Measurements from ENCODE around the gene PRLH. TPM values are rescaled to one million over a fixed set of nuclear protein-coding genes. Genes with fewer than 3 reads are reported as not detected.

The PRLH gene
- total RNA-seq, 1 donor = not detected

GRCh38 chr2:237572021-237572741 lies 5.8 kb downstream of the PRLH start:
- no peaks in the 10 kb centered on the region for H3K9me3 ChIP-seq (ENCODE audit: low read depth, low read length)
- no peaks in the 10 kb centered on the region for H4K20me1 ChIP-seq (ENCODE audit: insufficient read depth, low read length)
- no peaks in the 10 kb centered on the region for H3K79me2 ChIP-seq (ENCODE audit: insufficient read depth, low read length)
- H2AFZ ChIP-seq (ENCODE audit: low read length) = peak overlapping the region; percentile 80
- no peaks in the 10 kb centered on the region for H3K27me3 ChIP-seq (ENCODE audit: insufficient read depth, low read length)
- TF ChIP-seq CTCF (IDR thresholded peaks at IDR 0.05; ENCODE audit: extremely low read depth, low read depth, low read length) = peak; percentile 91
- no peak overlapping the region for H3K27ac ChIP-seq (ENCODE audit: low read depth, low read length)
- H3K4me3 ChIP-seq (ENCODE audit: insufficient read depth, low read length) = peak overlapping the region; percentile 58
- peak overlapping the region; percentile 75 for H3K4me2 ChIP-seq (ENCODE audit: insufficient read depth, low read length)
- no peaks in the 10 kb centered on the region for H3K36me3 ChIP-seq (ENCODE audit: insufficient read depth, low read length)
- DNase-seq (ENCODE audit: insufficient read length, low spot score, missing footprints) = peak; percentile 100
- H3K4me1 ChIP-seq (ENCODE audit: insufficient read depth, low read length) = peaks cover 4% of the 10 kb centered on the region

DNA sequence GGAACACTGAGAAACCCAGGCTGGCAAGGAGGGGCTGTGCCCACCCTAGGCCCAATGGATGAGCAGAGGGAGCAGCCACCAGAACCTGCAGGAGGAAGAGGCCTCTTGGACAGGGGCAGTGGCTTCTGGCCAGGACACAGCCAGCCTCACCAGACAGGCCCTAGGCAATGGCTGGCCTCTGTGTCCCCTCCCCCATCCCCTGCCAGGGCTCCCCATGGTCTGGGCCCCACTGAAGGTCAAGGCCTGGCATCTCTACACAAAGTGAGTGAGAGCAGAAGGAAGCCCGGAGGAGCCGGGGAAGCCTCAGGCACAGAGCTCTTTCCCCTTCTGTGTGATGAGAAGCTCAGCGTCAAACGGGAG lies 6.3 kb downstream of the PRLH start:
- Histone ChIP-seq H3K36me3 (ENCODE audit: insufficient read depth, low read length) (no peaks in the 10 kb centered on the region), H3K79me2 (ENCODE audit: insufficient read depth, low read length) (no peaks in the 10 kb centered on the region), H3K4me2 (ENCODE audit: insufficient read depth, low read length) (no peak overlapping the region), H2AFZ (ENCODE audit: low read length) (peak overlapping the region; percentile 80), H3K9me3 (ENCODE audit: low read depth, low read length) (no peaks in the 10 kb centered on the region), H3K4me3 (ENCODE audit: insufficient read depth, low read length) (no peak overlapping the region), H3K4me1 (ENCODE audit: insufficient read depth, low read length) (peaks cover 4% of the 10 kb centered on the region), H3K27ac (ENCODE audit: low read depth, low read length) (no peak overlapping the region), H3K27me3 (ENCODE audit: insufficient read depth, low read length) (no peaks in the 10 kb centered on the region), H4K20me1 (ENCODE audit: insufficient read depth, low read length) (no peaks in the 10 kb centered on the region)
- no peak for TF ChIP-seq CTCF (IDR thresholded peaks at IDR 0.05; ENCODE audit: extremely low read depth, low read depth, low read length)
- peak; percentile 35 for DNase-seq (ENCODE audit: insufficient read length, low spot score, missing footprints)

DNA sequence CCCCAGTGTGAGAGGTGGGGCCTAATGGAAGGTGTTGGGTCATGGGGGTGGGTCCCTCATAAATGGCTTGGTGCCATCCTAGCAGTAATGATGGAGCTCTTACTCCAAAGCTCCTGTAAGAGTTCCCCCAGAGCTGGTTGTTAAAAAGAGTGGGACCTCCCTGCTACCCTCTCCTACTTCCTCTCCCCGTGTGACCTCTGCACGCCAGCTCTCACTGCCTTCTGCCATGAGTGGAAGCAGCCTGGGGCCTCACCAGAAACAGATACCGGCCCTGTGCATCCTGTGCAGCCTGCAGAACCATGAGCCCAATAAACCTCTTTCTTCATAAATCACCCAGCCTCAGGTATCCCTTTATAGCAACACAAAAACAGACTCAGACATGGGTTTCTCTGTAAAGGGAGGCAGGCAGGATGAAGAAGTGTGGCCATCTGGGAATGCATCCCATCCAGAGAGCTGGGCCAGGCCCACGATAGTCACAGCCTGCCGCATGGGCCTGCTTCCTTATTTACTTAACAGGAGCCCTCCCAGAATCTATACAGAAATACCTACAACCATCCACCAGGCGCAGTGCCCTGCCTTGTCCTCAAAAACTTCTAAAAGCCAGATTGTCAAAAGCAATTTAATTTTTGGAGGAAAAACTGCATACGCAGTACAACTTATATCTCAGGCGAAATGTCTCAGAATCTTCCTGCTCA lies 7.5 kb downstream of the PRLH start:
- H3K36me3 ChIP-seq (ENCODE audit: insufficient read depth, low read length) = no peaks in the 10 kb centered on the region
- DNase-seq (ENCODE audit: insufficient read length, low spot score, missing footprints) = peak; percentile 72
- H3K27ac ChIP-seq (ENCODE audit: low read depth, low read length) = no peak overlapping the region
- peaks cover under 1% of the 10 kb centered on the region for H3K27me3 ChIP-seq (ENCODE audit: insufficient read depth, low read length)
- no peak overlapping the region for H3K4me2 ChIP-seq (ENCODE audit: insufficient read depth, low read length)
- no peak overlapping the region for H2AFZ ChIP-seq (ENCODE audit: low read length)
- H3K9me3 ChIP-seq (ENCODE audit: low read depth, low read length) = no peaks in the 10 kb centered on the region
- no peak for TF ChIP-seq CTCF (IDR thresholded peaks at IDR 0.05; ENCODE audit: extremely low read depth, low read depth, low read length)
- no peaks in the 10 kb centered on the region for H3K79me2 ChIP-seq (ENCODE audit: insufficient read depth, low read length)
- peaks cover 4% of the 10 kb centered on the region for H3K4me1 ChIP-seq (ENCODE audit: insufficient read depth, low read length)
- H3K4me3 ChIP-seq (ENCODE audit: insufficient read depth, low read length) = no peak overlapping the region
- no peaks in the 10 kb centered on the region for H4K20me1 ChIP-seq (ENCODE audit: insufficient read depth, low read length)

- Histone ChIP-seq H3K4me2 (ENCODE audit: insufficient read depth, low read length) (no peak overlapping the region), H3K4me3 (ENCODE audit: insufficient read depth, low read length) (no peak overlapping the region), H3K79me2 (ENCODE audit: insufficient read depth, low read length) (no peaks in the 10 kb centered on the region), H3K27me3 (ENCODE audit: insufficient read depth, low read length) (peaks cover 6% of the 10 kb centered on the region), H3K4me1 (ENCODE audit: insufficient read depth, low read length) (peaks cover 4% of the 10 kb centered on the region), H4K20me1 (ENCODE audit: insufficient read depth, low read length) (no peaks in the 10 kb centered on the region), H3K36me3 (ENCODE audit: insufficient read depth, low read length) (no peaks in the 10 kb centered on the region), H3K9me3 (ENCODE audit: low read depth, low read length) (no peaks in the 10 kb centered on the region), H2AFZ (ENCODE audit: low read length) (no peak overlapping the region), H3K27ac (ENCODE audit: low read depth, low read length) (no peak overlapping the region)
- peak; percentile 78 for DNase-seq (ENCODE audit: insufficient read length, low spot score, missing footprints)
- TF ChIP-seq CTCF (IDR thresholded peaks at IDR 0.05; ENCODE audit: extremely low read depth, low read depth, low read length) = no peak
Measured at GRCh38 chr2:237574467-237574866, 8.1 kb downstream of the PRLH start.

Measured in osteoblast (primary cell).